Lower leg skin (tissue), 3 donors: ENCODE data around the gene ASCC1.

ENCODE experiments used
- CTCF ChIP-seq, 3 donors: fragments of 450-650 bp; IDR thresholded peaks; one replicate each; pipeline ENCODE4 v1.5.1; 2016; ENCODE audit warnings: antibody characterized with exemption in 3 of 3, mild to moderate bottlenecking in 3 of 3, moderate library complexity in 2 of 3
- POLR2A ChIP-seq, 2 donors: fragments of 450-650 bp; IDR thresholded peaks; one replicate each; pipeline ENCODE4 v1.6.1; 2016 to 2017; ENCODE audit warnings: antibody characterized with exemption in 2 of 2, mild to moderate bottlenecking in 1 of 2, moderate library complexity in 1 of 2

GRCh38 chr10:72087969-72088888 is 127.8 kb downstream of the ASCC1 start, which contains the start of gene SPOCK2:
- TF ChIP-seq CTCF (IDR thresholded peaks at IDR 0.05) (no peak), POLR2A (IDR thresholded peaks at IDR 0.05) (no peak)
